Osteocyte (in vitro differentiated cells): ENCODE results near the gene PDK2. TPM values are rescaled to one million over a fixed set of nuclear protein-coding genes. Genes with fewer than 3 reads are reported as not detected.

Source experiments
- DNase-seq: peaks from one replicate; pipeline ENCODE4 v3.0.0; 2021; ENCODE audit warnings: mixed read lengths; ENCODE audit not compliant: unreplicated experiment; ENCODE audit errors: extremely low spot score
- H3K27ac Mint-ChIP-seq: one replicate; pipeline ENCODE4 v1.8.0; 2021; ENCODE audit warnings: mild to moderate bottlenecking, mixed read lengths; ENCODE audit not compliant: unreplicated experiment
- H3K27me3 Mint-ChIP-seq: one replicate; pipeline ENCODE4 v1.8.0; 2021; ENCODE audit warnings: mixed read lengths; ENCODE audit not compliant: unreplicated experiment
- H3K36me3 Mint-ChIP-seq: one replicate; pipeline ENCODE4 v1.8.0; 2021; ENCODE audit warnings: mixed read lengths; ENCODE audit not compliant: unreplicated experiment
- H3K4me1 Mint-ChIP-seq: one replicate; pipeline ENCODE4 v1.8.0; 2021; ENCODE audit warnings: mixed read lengths; ENCODE audit not compliant: unreplicated experiment
- H3K4me3 Mint-ChIP-seq: one replicate; pipeline ENCODE4 v1.8.0; 2021; ENCODE audit warnings: mild to moderate bottlenecking, moderate library complexity, mixed read lengths; ENCODE audit not compliant: unreplicated experiment
- H3K9me3 Mint-ChIP-seq: one replicate; pipeline ENCODE4 v1.8.0; 2021; ENCODE audit warnings: mixed read lengths; ENCODE audit not compliant: unreplicated experiment
- total RNA-seq: library from RNA; stranded (reverse); gene quantifications from 2 replicates; pipeline ENCODE4 v1.2.1, GENCODE V29; 2021
- TF ChIP-seq, protein P1 (sequence below): fragments of 200-600 bp; sonication (generic); IDR thresholded peaks from 2 replicates; pipeline ENCODE4 v1.5.0; 2021; ENCODE audit warnings: antibody characterized with exemption, mild to moderate bottlenecking, moderate library complexity

Gene PDK2
- total RNA-seq, 1 donor from 2014 or later: 66.2 TPM

DNA sequence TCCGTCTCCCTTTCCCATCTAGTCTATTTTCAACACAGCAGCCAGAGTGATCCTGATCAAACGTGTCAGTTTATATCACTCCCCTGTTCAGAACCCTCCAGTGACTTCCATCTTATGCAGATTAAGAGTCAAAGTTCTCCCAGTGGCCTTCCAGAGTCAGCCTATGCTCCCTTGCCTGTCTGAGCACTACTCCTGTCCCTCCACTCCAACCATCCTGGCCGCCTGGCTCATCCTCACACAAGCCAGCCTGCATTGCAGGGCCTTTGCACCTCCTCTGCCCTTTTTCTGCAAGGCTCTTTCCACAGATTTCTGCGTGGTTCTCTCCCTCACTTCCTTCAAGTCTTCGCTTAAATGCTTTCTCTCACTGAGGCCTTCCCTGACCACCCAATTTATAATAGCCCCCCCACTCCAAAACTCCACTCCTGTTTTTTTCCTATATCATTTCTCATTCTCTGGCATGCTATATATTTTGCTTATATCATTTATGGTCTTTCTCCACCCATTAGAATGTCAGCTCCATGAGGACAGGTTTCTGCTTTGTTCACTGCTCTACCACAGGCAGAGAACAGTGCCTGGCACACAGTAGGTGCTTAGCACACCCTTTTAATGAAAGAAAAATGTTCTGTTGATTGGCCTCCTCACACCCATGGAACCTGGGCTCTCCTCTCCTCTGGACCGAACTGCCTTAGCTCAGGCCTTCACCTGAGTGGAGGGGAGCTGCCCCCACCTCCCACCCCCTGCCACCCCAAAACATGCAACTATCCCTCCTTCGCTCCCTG is 25.5 kb downstream of the PDK2 start:
- TF ChIP-seq, protein P1, sequence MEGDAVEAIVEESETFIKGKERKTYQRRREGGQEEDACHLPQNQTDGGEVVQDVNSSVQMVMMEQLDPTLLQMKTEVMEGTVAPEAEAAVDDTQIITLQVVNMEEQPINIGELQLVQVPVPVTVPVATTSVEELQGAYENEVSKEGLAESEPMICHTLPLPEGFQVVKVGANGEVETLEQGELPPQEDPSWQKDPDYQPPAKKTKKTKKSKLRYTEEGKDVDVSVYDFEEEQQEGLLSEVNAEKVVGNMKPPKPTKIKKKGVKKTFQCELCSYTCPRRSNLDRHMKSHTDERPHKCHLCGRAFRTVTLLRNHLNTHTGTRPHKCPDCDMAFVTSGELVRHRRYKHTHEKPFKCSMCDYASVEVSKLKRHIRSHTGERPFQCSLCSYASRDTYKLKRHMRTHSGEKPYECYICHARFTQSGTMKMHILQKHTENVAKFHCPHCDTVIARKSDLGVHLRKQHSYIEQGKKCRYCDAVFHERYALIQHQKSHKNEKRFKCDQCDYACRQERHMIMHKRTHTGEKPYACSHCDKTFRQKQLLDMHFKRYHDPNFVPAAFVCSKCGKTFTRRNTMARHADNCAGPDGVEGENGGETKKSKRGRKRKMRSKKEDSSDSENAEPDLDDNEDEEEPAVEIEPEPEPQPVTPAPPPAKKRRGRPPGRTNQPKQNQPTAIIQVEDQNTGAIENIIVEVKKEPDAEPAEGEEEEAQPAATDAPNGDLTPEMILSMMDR: no peak
- Mint-ChIP-seq H3K27ac (no peak overlapping the region), H3K9me3 (no peaks in the 10 kb centered on the region), H3K27me3 (no peaks in the 10 kb centered on the region), H3K36me3 (peaks cover 9% of the 10 kb centered on the region), H3K4me3 (no peak overlapping the region), H3K4me1 (peaks cover 14% of the 10 kb centered on the region)
- DNase-seq: no peak

DNA sequence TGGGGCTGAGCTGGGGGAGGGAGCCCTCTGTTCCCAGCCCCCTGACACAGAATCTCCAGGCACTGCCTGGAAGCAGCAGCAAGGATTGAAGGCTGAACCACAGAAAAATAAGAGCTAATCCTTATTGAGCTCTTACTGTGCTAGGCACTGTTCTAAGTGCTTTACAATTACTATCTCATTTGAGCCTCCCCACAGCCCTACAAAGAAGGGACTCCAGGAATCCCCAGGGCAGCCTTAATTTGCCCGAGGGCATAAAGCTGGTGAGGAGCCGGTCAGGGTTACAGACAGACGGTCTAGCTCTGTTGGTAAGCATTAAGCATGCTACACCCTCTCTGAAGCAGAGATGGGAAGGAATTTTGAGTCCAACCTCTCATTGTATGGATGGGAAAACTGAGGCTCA is 27.8 kb downstream of the PDK2 start:
- no peak overlapping the region for H3K27ac Mint-ChIP-seq

DNA sequence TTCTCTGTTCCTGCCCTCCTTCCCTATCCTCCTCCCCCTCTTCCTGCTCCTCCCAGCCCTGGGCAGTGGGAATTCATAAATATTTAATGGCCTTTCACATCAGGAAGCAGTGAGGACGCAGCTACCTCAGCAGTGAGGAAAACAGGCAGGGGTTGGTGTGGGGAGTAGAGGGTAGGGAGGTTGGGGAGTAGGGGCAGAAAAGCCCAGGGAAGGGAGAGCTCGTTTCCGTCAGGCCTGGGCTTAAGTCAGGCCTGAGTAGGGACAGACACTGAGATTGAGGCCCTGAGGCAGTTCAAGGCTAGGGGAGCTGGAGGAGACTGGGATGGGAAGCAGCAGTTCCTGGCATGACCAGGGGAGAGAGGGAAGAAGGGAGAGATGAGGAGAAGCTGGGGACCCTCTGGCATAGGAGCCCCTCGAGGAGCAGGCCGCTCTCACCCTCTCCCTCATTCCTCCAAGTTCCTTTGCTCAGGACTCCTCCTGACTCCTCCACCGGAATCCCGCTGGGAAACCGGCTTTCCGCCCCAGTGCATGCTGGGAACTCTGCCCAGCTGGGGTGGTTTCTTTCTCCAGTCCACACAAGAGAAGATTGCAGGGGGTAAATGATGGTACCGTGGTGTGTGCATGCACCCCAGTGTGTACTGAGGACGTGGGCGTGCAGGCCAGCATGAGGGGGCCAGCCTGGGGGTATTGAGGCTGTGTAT is 28.6 kb downstream of the PDK2 start:
- no peaks in the 10 kb centered on the region for H3K9me3 Mint-ChIP-seq
- H3K4me3 Mint-ChIP-seq: no peak overlapping the region
- peaks cover 29% of the 10 kb centered on the region for H3K4me1 Mint-ChIP-seq
- H3K27me3 Mint-ChIP-seq: no peaks in the 10 kb centered on the region
- no peak for DNase-seq
- peaks cover 9% of the 10 kb centered on the region for H3K36me3 Mint-ChIP-seq
- H3K27ac Mint-ChIP-seq: peak overlapping the region; percentile 86
- TF ChIP-seq, protein P1: no peak

More for the DNA sequence above, 27.8 kb downstream of the PDK2 start:
- Mint-ChIP-seq H3K4me1 (peaks cover 23% of the 10 kb centered on the region), H3K27me3 (no peaks in the 10 kb centered on the region), H3K36me3 (peaks cover 9% of the 10 kb centered on the region), H3K4me3 (no peak overlapping the region), H3K9me3 (no peaks in the 10 kb centered on the region)
- no peak for DNase-seq
- TF ChIP-seq, protein P1: no peak

DNA sequence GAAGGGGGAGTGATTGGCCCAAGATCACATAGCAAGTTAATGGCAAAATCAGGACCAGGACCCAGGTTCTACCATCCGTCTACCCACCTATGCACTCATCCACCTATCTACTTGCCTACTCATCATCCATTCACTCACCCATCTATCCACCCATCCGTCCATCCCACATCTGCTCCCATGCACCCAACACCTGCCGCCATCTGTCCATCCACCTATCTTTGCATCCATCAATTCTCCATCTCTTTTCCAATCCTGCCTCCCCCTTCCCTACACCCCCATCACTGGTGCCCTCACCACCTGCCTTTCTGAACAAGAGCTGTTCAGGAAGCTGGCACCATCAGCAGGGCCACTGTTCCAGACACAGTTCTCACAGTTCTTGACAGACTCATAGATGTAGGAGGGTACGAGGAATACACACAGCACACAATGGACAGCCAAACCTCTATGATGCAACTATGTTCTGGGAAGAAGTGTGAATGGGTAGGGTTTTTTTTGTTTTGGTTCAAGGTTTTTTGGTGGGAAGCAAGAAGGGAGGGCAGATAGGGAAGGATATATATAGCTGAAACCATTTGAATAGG is 30.4 kb downstream of the PDK2 start:
- no peak overlapping the region for H3K4me3 Mint-ChIP-seq
- no peak for DNase-seq
- TF ChIP-seq, protein P1: no peak
- H3K9me3 Mint-ChIP-seq: no peaks in the 10 kb centered on the region
- H3K27me3 Mint-ChIP-seq: no peaks in the 10 kb centered on the region
- peaks cover 4% of the 10 kb centered on the region for H3K36me3 Mint-ChIP-seq
- peaks cover 31% of the 10 kb centered on the region for H3K4me1 Mint-ChIP-seq
- H3K27ac Mint-ChIP-seq: no peak overlapping the region
